Right renal cortex interstitium (tissue), 3 donors: Measurements from ENCODE around the gene HEATR1. TPM values are rescaled to one million over a fixed set of nuclear protein-coding genes. Genes with fewer than 3 reads are reported as not detected.
"Not testable (repeated sequence)": the region's sequence is repeated elsewhere in the genome, so short reads cannot be mapped to it uniquely, and the experiment has no call there.

Experiments
- DNase-seq, 3 donors: peaks; one replicate each; pipeline ENCODE4 v3.0.0-alpha.2; 2013; ENCODE audit warnings: low read depth in 3 of 3, low spot score in 2 of 3
- polyA plus RNA-seq, 3 donors: library from polyadenylated mRNA; unstranded; fragments of 120-200 nt; gene quantifications; one replicate each; pipeline ENCODE4 v1.2.1, GENCODE V29; 2013; ENCODE audit not compliant: insufficient read length in 3 of 3

Gene HEATR1
- polyA plus RNA-seq, 3 donors = 24.7 to 29.3 (median 25.1) TPM

DNA sequence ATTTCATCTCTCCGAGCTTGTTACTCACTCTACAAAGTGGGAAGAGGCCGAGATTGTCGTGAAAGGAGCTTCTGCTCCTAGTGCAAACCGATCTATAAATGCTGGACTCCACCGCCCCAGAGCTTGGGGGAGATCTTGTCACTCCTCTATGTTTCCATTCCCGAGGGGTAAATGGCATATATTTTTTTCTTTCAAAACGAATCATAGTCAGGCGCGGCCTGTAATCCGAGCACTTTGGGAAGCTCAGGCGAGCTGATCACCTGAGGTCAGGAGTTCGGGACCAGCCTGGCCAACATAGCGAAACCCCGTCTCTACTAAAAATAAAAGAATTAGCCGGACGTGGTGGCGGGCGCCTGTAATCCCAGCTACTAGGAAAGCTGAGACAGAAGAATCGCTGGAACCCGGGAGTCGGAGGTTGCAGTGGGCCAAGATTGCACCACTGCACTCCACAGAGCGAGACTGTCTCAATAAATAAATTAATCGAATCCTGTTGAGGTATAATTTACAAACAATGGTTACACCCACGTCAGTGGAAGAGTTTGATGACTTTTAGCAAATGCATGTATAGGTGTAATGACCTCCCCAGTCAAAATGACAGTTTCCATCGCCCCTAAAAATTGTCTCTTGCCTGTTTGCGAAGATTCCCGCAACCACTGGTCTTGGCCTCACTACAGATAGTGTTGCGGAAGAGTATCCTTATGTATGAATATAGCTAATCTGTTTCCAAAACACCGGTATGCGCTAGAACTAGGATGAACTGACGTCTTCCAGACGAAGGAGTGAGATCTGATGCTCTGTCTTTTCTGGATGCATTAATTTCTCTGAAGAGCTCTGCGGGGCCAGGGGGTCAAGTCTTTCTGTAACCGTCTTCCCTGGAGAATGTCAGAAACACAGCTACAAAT lies 840 bp upstream of the HEATR1 start:
- no peak for DNase-seq

GRCh38 chr1:236602171-236602570 lies 2.1 kb downstream of the HEATR1 start:
- no peak for DNase-seq

DNA sequence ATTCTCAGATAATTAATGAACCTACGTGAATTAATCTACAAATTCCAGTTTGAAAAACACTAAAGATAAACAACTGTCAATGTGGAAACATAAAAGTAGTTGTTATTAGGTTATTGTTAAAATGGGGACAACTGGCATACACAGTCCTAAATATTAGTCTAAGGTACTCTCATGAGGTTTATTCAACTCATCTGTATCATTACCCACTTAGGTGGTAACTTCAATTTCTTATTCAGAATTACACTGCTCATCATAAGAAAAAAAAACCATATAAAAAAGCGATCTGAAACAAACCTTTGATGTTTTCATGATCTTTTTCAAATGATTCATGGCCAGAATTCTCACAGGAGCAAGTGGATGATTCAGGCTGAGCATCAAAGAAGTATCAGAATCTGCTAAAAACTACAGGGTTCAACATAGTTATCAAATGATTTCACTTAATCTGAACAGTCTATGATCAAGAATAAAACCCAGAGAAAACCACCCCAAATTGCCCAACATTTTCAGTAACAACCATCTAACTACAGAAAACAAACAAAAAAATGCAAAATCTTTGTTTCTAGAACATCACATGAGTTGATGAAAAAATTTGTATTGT lies 13.7 kb downstream of the HEATR1 start:
- DNase-seq = no peak

- no peak for DNase-seq
These were observed 14.8 kb downstream of the HEATR1 start for GRCh38 chr1:236589531-236589930.

GRCh38 chr1:236581528-236581927 lies 22.8 kb downstream of the HEATR1 start:
- DNase-seq = no peak

GRCh38 chr1:236580404-236580803 lies 23.9 kb downstream of the HEATR1 start:
- not testable (repeated sequence) for DNase-seq

- DNase-seq = no peak
These were observed 25.7 kb downstream of the HEATR1 start for GRCh38 chr1:236578661-236579060.

GRCh38 chr1:236577041-236577440 lies 27.3 kb downstream of the HEATR1 start:
- DNase-seq = not testable (repeated sequence)

- no peak for DNase-seq
These were observed 28.3 kb downstream of the HEATR1 start for GRCh38 chr1:236576004-236576403.

DNA sequence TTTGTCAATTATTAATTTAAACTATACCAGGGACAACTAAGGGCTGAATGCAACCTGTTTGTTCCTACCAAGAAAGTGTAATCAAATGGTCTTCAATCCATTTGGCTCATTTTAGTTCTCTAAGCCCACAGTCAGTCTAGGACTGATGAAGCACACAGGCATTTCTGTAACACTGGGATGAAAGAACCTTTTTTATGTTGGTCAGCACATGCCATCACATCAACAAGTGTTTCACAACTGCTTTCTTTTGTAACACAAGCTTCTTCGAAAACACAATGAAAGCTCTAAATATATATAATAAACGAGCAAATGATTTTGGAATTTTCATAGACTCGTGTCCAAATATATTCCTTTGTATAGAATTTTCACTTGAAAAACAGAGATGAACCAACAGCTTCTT lies 28.8 kb downstream of the HEATR1 start:
- no peak for DNase-seq

- no peak for DNase-seq
These were observed 35.9 kb downstream of the HEATR1 start for GRCh38 chr1:236568285-236568894.

- no peak for DNase-seq
These were observed 38.8 kb downstream of the HEATR1 start for GRCh38 chr1:236565530-236565929.

GRCh38 chr1:236561976-236562375 lies 42.3 kb downstream of the HEATR1 start:
- no peak for DNase-seq

GRCh38 chr1:236560213-236560771 lies 44.0 kb downstream of the HEATR1 start:
- DNase-seq = no peak

DNA sequence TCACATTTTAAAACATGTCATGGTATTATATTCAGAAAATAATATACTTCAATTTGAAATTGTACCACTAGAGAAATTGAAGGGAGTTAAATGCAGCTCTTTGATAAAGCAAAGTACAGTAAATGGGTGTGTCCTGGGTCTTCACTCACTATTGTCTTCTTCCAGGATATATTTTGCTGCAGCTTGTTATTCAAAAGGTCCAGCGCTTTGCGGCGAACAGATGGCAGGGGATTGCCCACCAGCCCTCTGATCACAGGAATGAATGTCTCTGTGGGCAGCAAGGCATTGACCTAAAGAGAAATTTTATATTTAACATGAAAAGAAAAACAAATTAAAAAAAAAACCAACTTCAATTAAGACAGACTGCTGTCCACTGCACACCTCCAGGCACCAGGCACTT lies 45.5 kb downstream of the HEATR1 start:
- no peak for DNase-seq

- no peak for DNase-seq
These were observed 46.2 kb downstream of the HEATR1 start for GRCh38 chr1:236558081-236558480.

GRCh38 chr1:236556606-236557005 lies 47.7 kb downstream of the HEATR1 start:
- DNase-seq = no peak

GRCh38 chr1:236553370-236553769 lies 50.9 kb downstream of the HEATR1 start:
- no peak for DNase-seq

- DNase-seq = no peak
These were observed 51.4 kb downstream of the HEATR1 start for GRCh38 chr1:236552901-236553300.

- no peak for DNase-seq
These were observed 52.2 kb downstream of the HEATR1 start for GRCh38 chr1:236552096-236552495.
